HL-60 (cell line): ENCODE measurements around the gene MPHOSPH8.

Experiments
- DNase-seq, 2 experiments: peaks; one replicate each; pipeline ENCODE4 v3.0.0-alpha.2; 2010 to 2020; ENCODE audit warnings: low read depth in 1 of 2, low spot score in 1 of 2
- H3K27ac ChIP-seq: fragments of 250-450 bp; sonication (Bioruptor Pico); replicated peaks from 2 replicates; pipeline ENCODE4 v1.5.1; 2020; ENCODE audit warnings: mild to moderate bottlenecking, moderate library complexity
- H3K27me3 ChIP-seq: fragments of 250-450 bp; sonication (Bioruptor Pico); 2 replicates; pipeline ENCODE4 v1.5.1; 2021; ENCODE audit warnings: mild to moderate bottlenecking, moderate library complexity; ENCODE audit not compliant: insufficient read depth, poor library complexity, severe bottlenecking
- H3K4me3 ChIP-seq: replicated peaks from 2 replicates; pipeline ENCODE4 v1.5.1; 2011; ENCODE audit warnings: mild to moderate bottlenecking, control low read depth, low read length; ENCODE audit not compliant: insufficient read depth
- CTCF ChIP-seq: IDR thresholded peaks from one replicate; pipeline ENCODE4 v1.5.1; 2011; ENCODE audit warnings: low read length, control low read depth, inconsistent platforms; ENCODE audit not compliant: insufficient read depth
- GABPA ChIP-seq: IDR thresholded peaks from 2 replicates; pipeline ENCODE4 v1.6.1; 2012; ENCODE audit warnings: low read depth
- POLR2AphosphoS5 ChIP-seq: IDR thresholded peaks from 2 replicates; pipeline ENCODE4 v1.6.1; 2012; ENCODE audit warnings: low read depth
- REST ChIP-seq: IDR thresholded peaks from 2 replicates; pipeline ENCODE4 v1.6.1; 2012; ENCODE audit warnings: low read depth; ENCODE audit not compliant: insufficient replicate concordance
- SPI1 ChIP-seq: IDR thresholded peaks from 2 replicates; pipeline ENCODE4 v1.6.1; 2012; ENCODE audit warnings: low read depth, mild to moderate bottlenecking, borderline replicate concordance

MPHOSPH8 gene

GRCh38 chr13:19650742-19651141 lies 17.3 kb downstream of the MPHOSPH8 start:
- no peak for TF ChIP-seq CTCF
- TF ChIP-seq REST = no peak
- TF ChIP-seq SPI1 = no peak
- TF ChIP-seq POLR2AphosphoS5 = no peak
- DNase-seq = no peak
- H3K27me3 ChIP-seq = no peaks in the 10 kb centered on the region
- no peak overlapping the region for H3K27ac ChIP-seq
- no peak overlapping the region for H3K4me3 ChIP-seq

DNA sequence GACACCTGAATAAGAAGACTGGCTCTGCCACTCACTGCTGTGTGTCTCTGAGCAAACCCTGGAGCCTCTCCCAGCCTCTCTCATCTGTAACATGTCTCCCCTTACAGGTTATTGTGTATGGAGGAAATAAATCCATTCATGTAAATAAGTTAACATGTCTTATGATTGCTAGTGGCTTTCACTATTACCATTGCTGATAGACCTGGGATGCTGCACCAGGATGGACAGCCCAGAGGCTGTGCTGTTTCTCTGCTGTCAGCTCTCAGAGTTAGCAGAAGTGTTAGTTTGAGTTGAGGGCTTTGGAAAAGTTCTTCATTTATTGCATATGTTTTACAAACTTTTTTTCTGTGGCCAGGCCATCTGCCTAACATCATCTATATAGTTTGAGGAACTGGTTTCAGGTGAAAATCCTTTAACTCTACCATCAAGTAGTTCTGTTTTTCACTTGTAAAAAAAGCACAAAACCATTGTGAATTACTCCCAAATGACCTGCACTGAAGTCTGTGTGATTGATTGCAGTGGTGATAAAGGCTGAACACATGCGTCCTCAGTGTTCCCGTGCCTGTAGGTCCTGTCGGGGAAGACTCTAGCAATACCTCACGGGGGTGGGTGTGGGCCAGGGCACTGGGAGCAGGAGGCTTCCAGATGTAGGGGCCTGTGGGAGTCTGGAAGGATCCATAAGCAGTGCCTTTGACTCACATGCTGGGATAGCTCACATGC lies 24.6 kb downstream of the MPHOSPH8 start:
- H3K27me3 ChIP-seq = no peaks in the 10 kb centered on the region
- DNase-seq = no peak
- no peak overlapping the region for H3K27ac ChIP-seq
- TF ChIP-seq REST (no peak), SPI1 (peak; percentile 52; the same call in 1 of the 2 replicates)
- no peak overlapping the region for H3K4me3 ChIP-seq

DNA sequence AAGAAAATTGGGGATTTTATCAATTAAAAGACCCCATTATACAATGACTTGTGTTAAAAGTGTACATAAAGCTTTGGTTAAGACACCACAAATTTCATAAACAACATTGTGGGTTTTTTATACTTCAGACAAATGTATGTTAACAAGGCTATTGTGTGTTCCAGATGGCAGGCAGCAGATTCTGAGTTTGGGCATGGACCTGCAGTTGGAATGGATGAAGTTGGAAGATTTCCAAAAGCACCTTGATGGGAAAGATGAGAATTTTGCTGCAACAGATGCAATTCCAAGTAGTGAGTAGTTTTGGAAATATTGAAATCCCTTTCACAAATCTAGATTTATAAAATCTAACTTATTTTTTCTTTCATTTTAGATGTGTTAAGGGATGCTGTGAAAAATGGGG lies 25.4 kb downstream of the MPHOSPH8 start:
- Histone ChIP-seq H3K27me3 (no peaks in the 10 kb centered on the region), H3K4me3 (no peak overlapping the region), H3K27ac (no peak overlapping the region)
- TF ChIP-seq REST = no peak
- DNase-seq = no peak

DNA sequence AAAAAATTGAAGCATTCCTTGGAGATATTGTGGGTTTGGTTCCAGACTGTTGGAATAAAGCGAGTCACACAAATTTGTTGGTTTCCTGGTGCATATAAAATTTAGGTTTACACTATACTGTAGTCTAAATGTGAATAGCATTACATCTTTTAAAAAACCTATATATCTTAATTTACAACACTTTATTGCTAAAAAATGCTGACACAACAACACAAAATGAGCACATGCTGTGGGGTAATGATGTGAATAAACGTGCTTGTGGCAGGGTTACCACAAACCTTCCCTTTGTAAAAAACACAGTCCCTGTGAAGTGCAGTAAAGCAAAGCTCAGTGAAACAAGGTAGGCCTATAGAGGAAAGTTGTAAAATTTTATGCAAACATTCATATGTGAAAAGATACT lies 27.7 kb downstream of the MPHOSPH8 start:
- H3K4me3 ChIP-seq = no peak overlapping the region
- no peaks in the 10 kb centered on the region for H3K27me3 ChIP-seq
- H3K27ac ChIP-seq = no peak overlapping the region
- no peak for DNase-seq
- no peak for TF ChIP-seq SPI1
- no peak for TF ChIP-seq CTCF
- TF ChIP-seq POLR2AphosphoS5 = no peak
- no peak for TF ChIP-seq GABPA
- no peak for TF ChIP-seq REST
